Coronary artery (tissue), 2 donors: Measurements from ENCODE around the gene PANK2.
"Not testable (repeated sequence)": the region's sequence is repeated elsewhere in the genome, so short reads cannot be mapped to it uniquely, and the experiment has no call there.

Source experiments
- DNase-seq: peaks from one replicate; pipeline ENCODE4 v3.0.0-alpha.2; 2017; ENCODE audit warnings: low spot score
- H3K27ac ChIP-seq, 2 donors: fragments of 200-600 bp; sonication (generic); one replicate each; pipeline ENCODE4 v1.5.1; 2016 to 2019
- H3K4me3 ChIP-seq: fragments of 200-600 bp; sonication (generic); 2 replicates; pipeline ENCODE4 v1.5.1; 2016; ENCODE audit warnings: mild to moderate bottlenecking, moderate library complexity
- TF ChIP-seq, protein P1 (sequence below): fragments of 200-600 bp; sonication (generic); IDR thresholded peaks from one replicate; pipeline ENCODE4 v1.5.1; 2019; ENCODE audit warnings: antibody characterized with exemption

PANK2 gene

DNA sequence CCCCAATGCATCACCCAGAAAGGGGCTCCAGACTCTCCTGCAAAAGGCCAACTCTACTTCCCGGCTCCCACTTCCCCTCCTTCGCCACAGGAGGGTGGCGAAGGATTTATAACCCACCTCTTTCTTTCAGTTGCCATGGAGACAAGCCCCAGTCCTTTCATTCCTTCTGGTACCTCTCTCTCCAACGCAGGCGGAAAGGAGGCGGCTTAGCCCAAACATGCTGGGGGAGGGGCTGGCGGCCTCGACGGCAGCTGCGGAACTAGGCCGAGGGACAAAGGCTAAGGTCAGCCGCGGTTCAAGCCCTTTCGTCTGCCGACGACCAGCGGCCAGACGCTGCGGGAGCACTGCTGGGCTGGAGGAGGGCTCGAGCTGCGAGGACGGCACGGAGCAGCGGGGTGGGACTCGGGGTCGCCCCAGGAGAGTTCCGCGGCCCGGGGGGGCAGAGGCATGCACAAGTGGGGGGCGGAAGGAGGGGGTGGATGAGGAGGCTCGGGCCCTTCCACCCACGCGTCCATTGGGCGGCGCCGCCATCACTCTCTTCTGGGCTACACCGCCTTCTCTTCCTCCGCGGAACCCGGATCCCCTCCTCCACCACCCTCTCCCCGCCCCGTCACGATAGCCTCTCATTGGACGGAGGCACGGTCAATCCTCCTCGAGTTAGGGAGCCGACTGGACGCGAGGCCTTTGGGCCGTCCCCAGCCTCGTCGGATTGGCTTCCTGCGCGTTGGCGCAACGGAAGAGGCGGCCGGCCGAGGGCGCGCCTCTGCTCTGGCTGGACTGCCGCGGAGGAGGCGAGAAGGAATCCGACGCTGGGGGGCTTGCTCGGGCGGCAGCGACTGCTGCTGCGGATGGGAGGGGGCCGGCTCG is at the start of gene PANK2:
TSS of gene PANK2 (plus strand) at position 766 of the 867 bp plus-strand sequence.
- TF ChIP-seq, protein P1, sequence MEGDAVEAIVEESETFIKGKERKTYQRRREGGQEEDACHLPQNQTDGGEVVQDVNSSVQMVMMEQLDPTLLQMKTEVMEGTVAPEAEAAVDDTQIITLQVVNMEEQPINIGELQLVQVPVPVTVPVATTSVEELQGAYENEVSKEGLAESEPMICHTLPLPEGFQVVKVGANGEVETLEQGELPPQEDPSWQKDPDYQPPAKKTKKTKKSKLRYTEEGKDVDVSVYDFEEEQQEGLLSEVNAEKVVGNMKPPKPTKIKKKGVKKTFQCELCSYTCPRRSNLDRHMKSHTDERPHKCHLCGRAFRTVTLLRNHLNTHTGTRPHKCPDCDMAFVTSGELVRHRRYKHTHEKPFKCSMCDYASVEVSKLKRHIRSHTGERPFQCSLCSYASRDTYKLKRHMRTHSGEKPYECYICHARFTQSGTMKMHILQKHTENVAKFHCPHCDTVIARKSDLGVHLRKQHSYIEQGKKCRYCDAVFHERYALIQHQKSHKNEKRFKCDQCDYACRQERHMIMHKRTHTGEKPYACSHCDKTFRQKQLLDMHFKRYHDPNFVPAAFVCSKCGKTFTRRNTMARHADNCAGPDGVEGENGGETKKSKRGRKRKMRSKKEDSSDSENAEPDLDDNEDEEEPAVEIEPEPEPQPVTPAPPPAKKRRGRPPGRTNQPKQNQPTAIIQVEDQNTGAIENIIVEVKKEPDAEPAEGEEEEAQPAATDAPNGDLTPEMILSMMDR: peak; percentile 38
- Histone ChIP-seq H3K4me3 (peak within 1 kb of the TSS; percentile 99), H3K27ac (peak within 1 kb of the TSS; percentile 99 to 100)
- DNase-seq: peak; percentile 99

DNA sequence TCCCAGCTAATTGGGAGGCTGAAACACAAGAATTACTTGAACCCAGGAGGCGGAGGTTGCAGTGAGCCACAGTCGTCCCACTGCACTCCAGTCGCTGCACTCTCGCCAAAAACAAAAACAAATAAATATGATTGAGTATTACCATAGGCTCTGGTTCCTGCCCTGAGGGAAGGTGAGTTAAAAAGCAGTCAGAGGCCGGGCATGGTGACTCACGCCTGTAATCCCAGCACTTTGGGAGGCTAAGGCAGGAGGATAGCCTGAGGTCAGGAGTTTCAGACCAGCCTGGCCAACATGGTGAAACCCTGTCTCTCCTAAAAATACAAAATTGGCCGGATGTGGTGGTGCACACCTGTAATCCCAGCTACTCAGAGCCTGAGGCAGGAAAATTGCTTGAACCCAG is 49.0 kb upstream of the PANK2 start:
- not testable (repeated sequence) for H3K27ac ChIP-seq, DNase-seq, H3K4me3 ChIP-seq

DNA sequence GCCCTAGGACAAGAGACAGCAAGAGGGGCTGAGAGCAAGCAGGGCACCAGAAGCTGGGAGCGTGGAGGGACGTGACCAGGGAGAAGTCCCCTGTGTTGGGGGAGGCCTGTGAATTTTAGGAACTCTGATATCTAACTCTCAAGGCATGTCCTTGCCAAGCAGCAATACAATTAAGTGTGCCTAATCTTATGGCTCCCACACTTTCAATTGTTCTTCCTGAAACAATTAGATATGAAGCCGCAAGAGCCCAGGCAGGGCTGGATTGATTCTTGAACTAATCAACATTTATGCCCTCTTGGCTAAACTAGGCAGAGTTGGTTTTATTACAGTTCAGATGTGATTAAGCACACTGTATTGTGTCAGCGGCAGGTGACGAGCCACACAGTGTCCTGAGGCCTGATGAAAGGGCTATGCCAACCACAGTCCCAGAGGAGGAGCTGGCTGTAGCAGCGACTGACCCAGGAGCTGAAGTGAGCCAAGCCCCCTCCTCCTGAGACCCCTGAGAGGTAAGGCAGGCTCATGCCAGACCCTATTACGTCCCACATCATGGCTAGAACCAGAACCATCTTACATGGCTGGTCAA is 46.7 kb upstream of the PANK2 start:
- no peak for DNase-seq
- H3K27ac ChIP-seq: no peak overlapping the region
- TF ChIP-seq, protein P1: no peak
- H3K4me3 ChIP-seq: no peak overlapping the region

- DNase-seq: no peak
- TF ChIP-seq, protein P1: no peak
- no peak overlapping the region for H3K27ac ChIP-seq
- H3K4me3 ChIP-seq: no peak overlapping the region
These were observed 45.7 kb upstream of the PANK2 start for GRCh38 chr20:3843490-3843889.

DNA sequence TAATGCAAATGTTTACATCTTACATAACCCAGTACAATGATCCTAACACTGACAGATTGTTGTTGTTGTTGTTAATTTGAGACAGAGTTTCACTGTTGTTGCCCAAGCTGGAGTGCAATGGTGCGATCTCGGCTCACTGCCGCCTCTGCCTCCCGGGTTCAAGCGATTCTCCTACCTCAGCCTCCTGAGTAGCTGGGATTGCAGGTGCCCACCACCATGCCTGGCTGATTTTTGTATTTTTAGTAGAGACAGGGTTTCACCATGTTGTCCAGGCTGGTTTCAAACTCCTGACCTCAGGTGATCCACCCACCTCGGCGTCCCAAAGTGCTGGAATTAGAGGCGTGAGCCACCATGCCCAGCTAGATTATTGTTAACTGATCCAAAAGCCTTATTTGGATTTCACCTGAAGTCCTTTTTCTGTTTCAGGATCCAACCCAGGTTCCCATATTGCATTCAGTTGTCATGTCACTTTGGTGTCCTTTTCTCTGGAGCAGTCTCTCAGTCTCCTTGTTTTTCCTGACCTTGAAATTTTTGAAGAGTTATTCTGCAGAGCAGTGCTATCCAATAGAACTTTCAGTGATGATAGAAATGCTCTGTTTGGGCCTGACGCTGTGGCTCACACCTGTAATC is 45.1 kb upstream of the PANK2 start:
- not testable (repeated sequence) for H3K27ac ChIP-seq, H3K4me3 ChIP-seq, DNase-seq

- DNase-seq: no peak
- H3K27ac ChIP-seq: peak overlapping the region; percentile 93 to 94
- TF ChIP-seq, protein P1: no peak
- peak overlapping the region; percentile 96 for H3K4me3 ChIP-seq
These were observed 42.8 kb upstream of the PANK2 start for GRCh38 chr20:3846378-3846739.

DNA sequence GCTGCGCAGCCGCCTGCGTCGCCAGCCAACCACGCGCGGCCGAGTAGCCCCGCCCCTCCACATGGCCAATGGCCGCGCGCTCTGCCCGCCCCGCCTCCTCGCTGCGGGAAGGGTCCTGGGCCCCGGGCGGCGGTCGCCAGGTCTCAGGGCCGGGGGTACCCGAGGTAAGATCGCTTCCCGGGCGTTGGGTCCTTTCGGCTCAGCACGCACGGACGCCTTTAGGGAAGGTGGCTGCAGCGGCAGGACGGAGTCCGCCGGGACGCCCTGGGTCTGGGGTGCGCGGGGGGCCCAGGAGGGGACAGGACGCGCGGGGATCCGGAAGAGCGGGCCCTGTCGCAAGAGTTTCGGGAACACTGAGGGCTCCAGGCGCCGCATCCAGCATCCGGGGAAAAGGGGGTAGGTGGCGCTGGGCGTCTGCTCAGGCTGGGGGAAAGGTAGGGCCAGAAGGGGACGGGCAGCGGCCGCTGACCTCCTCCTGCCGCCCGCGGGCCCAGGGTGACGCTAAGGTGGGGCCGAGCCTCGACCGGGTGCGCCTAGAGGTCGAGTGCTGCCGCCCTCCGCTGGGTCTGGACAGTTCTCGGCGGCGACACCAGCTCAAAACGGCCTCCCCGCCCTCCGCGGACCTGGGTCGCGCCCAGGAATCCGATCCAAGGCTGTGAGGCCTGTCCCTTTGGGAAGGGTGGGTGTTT is 42.3 kb upstream of the PANK2 start, which contains the start of gene MAVS:
TSS of gene MAVS (plus strand) at position 95 of the 689 bp plus-strand sequence. CDS start 7,791 bp downstream, outside the sequence.
- Histone ChIP-seq H3K27ac (peak within 1 kb of the TSS; percentile 93 to 94), H3K4me3 (peak within 1 kb of the TSS; percentile 96)
- peak; percentile 90 for DNase-seq
- TF ChIP-seq, protein P1: no peak
